ENCODE results near the gene LILRA6. TPM values are rescaled to one million over a fixed set of nuclear protein-coding genes. Genes with fewer than 3 reads are reported as not detected.

The LILRA6 gene
- total RNA-seq, 1 experiment from 2014 or later, result not detected

GRCh38 chr19:54188215-54188871, 54.2 kb downstream of the LILRA6 start:
- Histone ChIP-seq H3K36me3 (ENCODE audit: low read depth) (peaks cover 17% of the 10 kb centered on the region), H3K9me2 (ENCODE audit: insufficient read depth) (no peaks in the 10 kb centered on the region), H3K79me2 (ENCODE audit: low read depth) (peaks cover 59% of the 10 kb centered on the region), H4K20me1 (ENCODE audit: insufficient read depth) (peaks cover 12% of the 10 kb centered on the region), H3K9me3 (ENCODE audit: insufficient read depth, low read depth) (no peaks in the 10 kb centered on the region), H3K4me3 (peak overlapping the region; percentile 77), H2AFZ (peak overlapping the region; percentile 81; the same call in 1 of the 2 replicates), H3K27me3 (ENCODE audit: insufficient read depth, low read depth) (no peaks in the 10 kb centered on the region), H3K27ac (peak overlapping the region; percentile 66), H3K4me2 (peak overlapping the region; percentile 77), H3K4me1 (replicated peaks; ENCODE audit: insufficient read depth) (peaks cover 24% of the 10 kb centered on the region), H3F3A (ENCODE audit: insufficient read depth, low read depth) (peaks cover 21% of the 10 kb centered on the region; the same call in 1 of the 2 replicates)
- ChIA-PET POLR2A (ENCODE audit: unreplicated experiment) (interaction anchor here (0.6 to 1.8 kb wide), 5 partner anchors 13 to 241 kb away, joined by 3 to 50 read pairs (median 4); partner anchors contain the start of genes LILRB3, RPS9 and TMC4), CTCF (interaction anchor here (1.8 kb wide), 1 partner anchor 51 kb away, joined by 7 read pairs; the partner anchor contains the start of gene CNOT3)
- DNase-seq, result peak; percentile 67 to 69
- BruUV-seq (replicated peaks), result no TSS peak
- intact Hi-C loops (cut with micrococcal nuclease; ENCODE audit: unreplicated experiment), result loop anchor here (5.0 kb wide), 1 partner anchor 1289 kb away; the partner anchor contains the start of gene ZNF628
- no peak for TF ChIP-seq EZH2 (IDR thresholded peaks at IDR 0.05; ENCODE audit: low read depth)
- TF ChIP-seq, protein P1, sequence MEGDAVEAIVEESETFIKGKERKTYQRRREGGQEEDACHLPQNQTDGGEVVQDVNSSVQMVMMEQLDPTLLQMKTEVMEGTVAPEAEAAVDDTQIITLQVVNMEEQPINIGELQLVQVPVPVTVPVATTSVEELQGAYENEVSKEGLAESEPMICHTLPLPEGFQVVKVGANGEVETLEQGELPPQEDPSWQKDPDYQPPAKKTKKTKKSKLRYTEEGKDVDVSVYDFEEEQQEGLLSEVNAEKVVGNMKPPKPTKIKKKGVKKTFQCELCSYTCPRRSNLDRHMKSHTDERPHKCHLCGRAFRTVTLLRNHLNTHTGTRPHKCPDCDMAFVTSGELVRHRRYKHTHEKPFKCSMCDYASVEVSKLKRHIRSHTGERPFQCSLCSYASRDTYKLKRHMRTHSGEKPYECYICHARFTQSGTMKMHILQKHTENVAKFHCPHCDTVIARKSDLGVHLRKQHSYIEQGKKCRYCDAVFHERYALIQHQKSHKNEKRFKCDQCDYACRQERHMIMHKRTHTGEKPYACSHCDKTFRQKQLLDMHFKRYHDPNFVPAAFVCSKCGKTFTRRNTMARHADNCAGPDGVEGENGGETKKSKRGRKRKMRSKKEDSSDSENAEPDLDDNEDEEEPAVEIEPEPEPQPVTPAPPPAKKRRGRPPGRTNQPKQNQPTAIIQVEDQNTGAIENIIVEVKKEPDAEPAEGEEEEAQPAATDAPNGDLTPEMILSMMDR (conservative IDR thresholded peaks at IDR 0.05), result no peak

- intact Hi-C loops (cut with micrococcal nuclease; ENCODE audit: unreplicated experiment), result loop anchor here (5.0 kb wide), 1 partner anchor 1290 kb away; the partner anchor contains the start of gene ZNF628
- Histone ChIP-seq H3F3A (ENCODE audit: insufficient read depth, low read depth) (peaks cover 25% of the 10 kb centered on the region; the same call in 1 of the 2 replicates), H3K9me3 (ENCODE audit: insufficient read depth, low read depth) (no peaks in the 10 kb centered on the region), H3K27me3 (ENCODE audit: insufficient read depth, low read depth) (no peaks in the 10 kb centered on the region), H3K9me2 (ENCODE audit: insufficient read depth) (no peaks in the 10 kb centered on the region), H3K4me3 (no peak overlapping the region), H3K4me2 (peak overlapping the region; percentile 77; the same call in 1 of the 2 replicates), H3K27ac (no peak overlapping the region), H3K4me1 (replicated peaks; ENCODE audit: insufficient read depth) (peaks cover 11% of the 10 kb centered on the region), H2AFZ (no peak overlapping the region), H4K20me1 (ENCODE audit: insufficient read depth) (peaks cover 12% of the 10 kb centered on the region), H3K79me2 (ENCODE audit: low read depth) (peaks cover 45% of the 10 kb centered on the region), H3K36me3 (ENCODE audit: low read depth) (peaks cover 12% of the 10 kb centered on the region)
- ChIA-PET POLR2A (ENCODE audit: unreplicated experiment) (interaction anchor here (0.6 kb wide), 1 partner anchor 11 kb away, joined by 4 read pairs; no protein-coding TSS in a partner anchor), CTCF (no interaction called here)
- TF ChIP-seq, protein P1 (conservative IDR thresholded peaks at IDR 0.05), result no peak
- TF ChIP-seq EZH2 (IDR thresholded peaks at IDR 0.05; ENCODE audit: low read depth), result no peak
- no peak for DNase-seq
- no TSS peak for BruUV-seq (replicated peaks)
These were observed 55.6 kb downstream of the LILRA6 start for GRCh38 chr19:54186934-54187381.

Small RNAs within 50 kb of the gene (microRNA-seq; reads per million reads assigned to microRNA genes)
- not detected for gene MIR4752 (ENCODE audit: borderline number of aligned reads, borderline replicate concordance)

Other genes starting within 250 kb of the LILRA6 start
- gene VSTM1, start 178.9 kb downstream of the LILRA6 start, total RNA-seq (2021), result 0.59 TPM in 1 of 2 replicates, not detected in the other
- gene TARM1, start 161.4 kb downstream of the LILRA6 start, total RNA-seq (2021), result not detected in 2 replicates
- 0.87 and 2.4 TPM in 2 replicates for gene OSCAR, start 142.0 kb downstream of the LILRA6 start, total RNA-seq (2021)
- gene NDUFA3, start 139.9 kb downstream of the LILRA6 start, total RNA-seq (2021), result 119 and 134 TPM in 2 replicates
- 35.8 and 47.4 TPM in 2 replicates for gene TFPT, start 127.1 kb downstream of the LILRA6 start, total RNA-seq (2021)
- 86.1 and 109 TPM in 2 replicates for gene PRPF31, start 127.0 kb downstream of the LILRA6 start, total RNA-seq (2021)
- gene CNOT3, start 105.0 kb downstream of the LILRA6 start, total RNA-seq (2021), result 83.0 and 89.1 TPM in 2 replicates
- 5.0 and 6.7 TPM in 2 replicates for gene LENG1, start 83.1 kb downstream of the LILRA6 start, total RNA-seq (2021)
- gene TMC4, start 69.6 kb downstream of the LILRA6 start, total RNA-seq (2021), result 175 and 194 TPM in 2 replicates
- gene MBOAT7, start 53.2 kb downstream of the LILRA6 start, total RNA-seq (2021), result 488 and 494 TPM in 2 replicates
- gene TSEN34, start 51.5 kb downstream of the LILRA6 start, total RNA-seq (2021), result 134 and 162 TPM in 2 replicates
- 1,266 and 1,888 TPM in 2 replicates for gene RPS9, start 41.9 kb downstream of the LILRA6 start, total RNA-seq (2021)
- gene LILRB3, start 19.8 kb downstream of the LILRA6 start, total RNA-seq (2021), result not detected in 2 replicates
- not detected in 2 replicates for gene LILRB5, start 14.5 kb upstream of the LILRA6 start, total RNA-seq (2021)
- gene LILRB2, start 38.3 kb upstream of the LILRA6 start, total RNA-seq (2021), result not detected in 2 replicates
- gene LILRA5, start 70.4 kb upstream of the LILRA6 start, total RNA-seq (2021), result not detected in 2 replicates
- not detected in 2 replicates for gene LILRA4, start 96.4 kb upstream of the LILRA6 start, total RNA-seq (2021)
- not detected in 2 replicates for gene LAIR1, start 122.1 kb upstream of the LILRA6 start, total RNA-seq (2021)
- gene TTYH1, start 172.7 kb upstream of the LILRA6 start, total RNA-seq (2021), result 1.6 and 2.4 TPM in 2 replicates
- gene LENG8, start 206.4 kb upstream of the LILRA6 start, total RNA-seq (2021), result 274 and 279 TPM in 2 replicates
- gene LENG9, start 221.0 kb upstream of the LILRA6 start, total RNA-seq (2021), result 7.0 and 8.9 TPM in 2 replicates
- 25.1 and 48.5 TPM in 2 replicates for gene CDC42EP5, start 230.5 kb upstream of the LILRA6 start, total RNA-seq (2021)